ENCODE measurements around the gene PGBD2. TPM values are rescaled to one million over a fixed set of nuclear protein-coding genes. Genes with fewer than 3 reads are reported as not detected.

Gene PGBD2
- total and polyA plus RNA-seq, 9 of the 15 experiments (the other 6 are each of a cell fraction or from before 2014, with no cell fraction given): 11.9 to 21.8 (median 14.7) TPM

DNA sequence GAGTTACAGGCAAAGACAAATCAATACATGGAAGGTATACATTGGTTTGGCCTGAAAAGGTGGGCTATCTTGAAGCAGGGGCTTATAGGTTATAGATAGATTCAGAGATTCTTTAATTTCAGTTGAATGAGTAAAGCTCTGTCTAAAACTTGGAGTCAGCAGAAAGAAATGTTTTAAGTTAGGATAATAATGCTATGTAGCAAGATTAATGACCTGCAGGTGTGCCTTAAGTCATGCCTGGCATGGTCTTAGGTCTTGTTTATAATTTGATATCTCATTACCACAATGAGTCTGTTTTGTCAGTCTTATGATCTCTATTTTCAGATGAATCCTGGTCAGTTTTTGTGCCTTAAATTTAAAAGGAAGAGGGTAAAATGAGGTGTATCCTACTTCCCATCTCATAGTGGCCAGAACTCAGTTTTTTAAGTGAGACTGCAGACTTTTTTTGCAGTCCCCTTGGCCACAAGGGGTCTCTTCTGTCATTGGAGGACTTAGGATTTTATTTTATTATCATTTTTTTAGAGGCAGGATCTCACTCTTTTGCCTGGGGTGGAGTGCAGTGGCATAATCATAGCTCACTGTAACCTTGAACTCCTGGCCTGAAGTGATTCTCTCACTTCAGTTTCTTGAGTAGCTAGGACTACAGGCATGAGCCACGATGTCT lies 21.3 kb upstream of the PGBD2 start (continued):
- TF ChIP-seq, protein P1, sequence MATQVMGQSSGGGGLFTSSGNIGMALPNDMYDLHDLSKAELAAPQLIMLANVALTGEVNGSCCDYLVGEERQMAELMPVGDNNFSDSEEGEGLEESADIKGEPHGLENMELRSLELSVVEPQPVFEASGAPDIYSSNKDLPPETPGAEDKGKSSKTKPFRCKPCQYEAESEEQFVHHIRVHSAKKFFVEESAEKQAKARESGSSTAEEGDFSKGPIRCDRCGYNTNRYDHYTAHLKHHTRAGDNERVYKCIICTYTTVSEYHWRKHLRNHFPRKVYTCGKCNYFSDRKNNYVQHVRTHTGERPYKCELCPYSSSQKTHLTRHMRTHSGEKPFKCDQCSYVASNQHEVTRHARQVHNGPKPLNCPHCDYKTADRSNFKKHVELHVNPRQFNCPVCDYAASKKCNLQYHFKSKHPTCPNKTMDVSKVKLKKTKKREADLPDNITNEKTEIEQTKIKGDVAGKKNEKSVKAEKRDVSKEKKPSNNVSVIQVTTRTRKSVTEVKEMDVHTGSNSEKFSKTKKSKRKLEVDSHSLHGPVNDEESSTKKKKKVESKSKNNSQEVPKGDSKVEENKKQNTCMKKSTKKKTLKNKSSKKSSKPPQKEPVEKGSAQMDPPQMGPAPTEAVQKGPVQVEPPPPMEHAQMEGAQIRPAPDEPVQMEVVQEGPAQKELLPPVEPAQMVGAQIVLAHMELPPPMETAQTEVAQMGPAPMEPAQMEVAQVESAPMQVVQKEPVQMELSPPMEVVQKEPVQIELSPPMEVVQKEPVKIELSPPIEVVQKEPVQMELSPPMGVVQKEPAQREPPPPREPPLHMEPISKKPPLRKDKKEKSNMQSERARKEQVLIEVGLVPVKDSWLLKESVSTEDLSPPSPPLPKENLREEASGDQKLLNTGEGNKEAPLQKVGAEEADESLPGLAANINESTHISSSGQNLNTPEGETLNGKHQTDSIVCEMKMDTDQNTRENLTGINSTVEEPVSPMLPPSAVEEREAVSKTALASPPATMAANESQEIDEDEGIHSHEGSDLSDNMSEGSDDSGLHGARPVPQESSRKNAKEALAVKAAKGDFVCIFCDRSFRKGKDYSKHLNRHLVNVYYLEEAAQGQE (IDR thresholded peaks at IDR 0.05; ENCODE audit: borderline replicate concordance): peak; percentile 19; the same call in 1 of the 2 replicates
- TF ChIP-seq, protein P1 (CRISPR knock-in tag; IDR thresholded peaks at IDR 0.05; ENCODE audit: low read depth): no peak
- TF ChIP-seq CREB1 (IDR thresholded peaks at IDR 0.05) (0 out of 2 replicates have a peak, but pooled peaks have one; percentile 6), CREB1 (CRISPR knock-in tag; IDR thresholded peaks at IDR 0.05) (no peak), DMBX1 (CRISPR knock-in tag; IDR thresholded peaks at IDR 0.05; ENCODE audit: borderline replicate concordance) (0 out of 2 replicates have a peak, but pooled peaks have one; percentile 12), RCOR1 (IDR thresholded peaks at IDR 0.05; ENCODE audit: borderline replicate concordance in 1 of 2, low read depth in 2 of 2, low read length in 2 of 2) (0 out of 4 replicates have a peak, but pooled peaks of 1 of the 2 experiments have one; percentile 17), ZNF384 (IDR thresholded peaks at IDR 0.05; ENCODE audit: low read depth, low read length) (peak; percentile 70), BRD9 (IDR thresholded peaks at IDR 0.05; ENCODE audit: low read depth, partially characterized antibody) (peak; percentile 27), C11orf30 (IDR thresholded peaks at IDR 0.05; ENCODE audit: low read depth) (peak; percentile 49; the same call in 1 of the 2 replicates), ZNF354B (CRISPR knock-in tag; IDR thresholded peaks at IDR 0.05) (no peak), POU5F1 (IDR thresholded peaks at IDR 0.05; ENCODE audit: borderline replicate concordance, low read depth, low read length, partially characterized antibody) (no peak), CHD4 (IDR thresholded peaks at IDR 0.05; ENCODE audit: insufficient read depth, insufficient replicate concordance, low read depth, low read length, poor library complexity, severe bottlenecking) (no peak)
- TF ChIP-seq, protein P2, sequence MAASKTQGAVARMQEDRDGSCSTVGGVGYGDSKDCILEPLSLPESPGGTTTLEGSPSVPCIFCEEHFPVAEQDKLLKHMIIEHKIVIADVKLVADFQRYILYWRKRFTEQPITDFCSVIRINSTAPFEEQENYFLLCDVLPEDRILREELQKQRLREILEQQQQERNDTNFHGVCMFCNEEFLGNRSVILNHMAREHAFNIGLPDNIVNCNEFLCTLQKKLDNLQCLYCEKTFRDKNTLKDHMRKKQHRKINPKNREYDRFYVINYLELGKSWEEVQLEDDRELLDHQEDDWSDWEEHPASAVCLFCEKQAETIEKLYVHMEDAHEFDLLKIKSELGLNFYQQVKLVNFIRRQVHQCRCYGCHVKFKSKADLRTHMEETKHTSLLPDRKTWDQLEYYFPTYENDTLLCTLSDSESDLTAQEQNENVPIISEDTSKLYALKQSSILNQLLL (CRISPR knock-in tag; IDR thresholded peaks at IDR 0.05; ENCODE audit: borderline replicate concordance): no peak
- TF ChIP-seq, protein P3, sequence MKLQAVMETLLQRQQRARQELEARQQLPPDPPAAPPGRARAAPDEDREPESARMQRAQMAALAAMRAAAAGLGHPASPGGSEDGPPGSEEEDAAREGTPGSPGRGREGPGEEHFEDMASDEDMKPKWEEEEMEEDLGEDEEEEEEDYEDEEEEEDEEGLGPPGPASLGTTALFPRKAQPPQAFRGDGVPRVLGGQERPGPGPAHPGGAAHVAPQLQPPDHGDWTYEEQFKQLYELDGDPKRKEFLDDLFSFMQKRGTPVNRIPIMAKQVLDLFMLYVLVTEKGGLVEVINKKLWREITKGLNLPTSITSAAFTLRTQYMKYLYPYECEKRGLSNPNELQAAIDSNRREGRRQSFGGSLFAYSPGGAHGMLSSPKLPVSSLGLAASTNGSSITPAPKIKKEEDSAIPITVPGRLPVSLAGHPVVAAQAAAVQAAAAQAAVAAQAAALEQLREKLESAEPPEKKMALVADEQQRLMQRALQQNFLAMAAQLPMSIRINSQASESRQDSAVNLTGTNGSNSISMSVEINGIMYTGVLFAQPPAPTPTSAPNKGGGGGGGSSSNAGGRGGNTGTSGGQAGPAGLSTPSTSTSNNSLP (IDR thresholded peaks at IDR 0.05; ENCODE audit: borderline replicate concordance, low read depth, low read length): peak; percentile 70; the same call in 1 of the 2 replicates
